ENCODE data around the gene WLS. TPM values are rescaled to one million over a fixed set of nuclear protein-coding genes. Genes with fewer than 3 reads are reported as not detected.

Gene WLS
- total and polyA plus RNA-seq, 12 donors = 31.7 to 123 (median 101) TPM

DNA sequence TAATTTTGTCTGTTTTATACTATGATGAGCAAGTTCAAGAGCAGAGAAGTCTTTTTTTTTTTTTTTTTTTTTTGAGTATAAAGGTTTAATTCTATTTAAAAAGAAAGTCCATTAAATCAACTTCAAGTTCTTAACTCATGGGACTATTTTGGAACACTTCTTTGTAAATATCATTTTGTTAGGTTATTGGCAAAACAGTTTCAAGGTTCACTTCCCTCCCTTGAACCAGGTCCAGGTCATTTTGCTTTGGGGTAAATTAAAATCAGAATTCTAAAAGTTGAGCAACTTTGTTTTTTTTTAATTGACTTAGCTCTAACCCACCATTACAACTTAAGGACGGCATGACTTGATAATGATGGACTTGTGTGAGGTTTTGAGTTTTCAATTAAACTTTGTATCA is 72.3 kb downstream of the WLS start:
- no peaks in the 10 kb centered on the region for H3K4me1 ChIP-seq
- no peak overlapping the region for H3K27ac ChIP-seq
- intact Hi-C loops (cut with DNase I) = no loop called here
- TF ChIP-seq, protein P1, sequence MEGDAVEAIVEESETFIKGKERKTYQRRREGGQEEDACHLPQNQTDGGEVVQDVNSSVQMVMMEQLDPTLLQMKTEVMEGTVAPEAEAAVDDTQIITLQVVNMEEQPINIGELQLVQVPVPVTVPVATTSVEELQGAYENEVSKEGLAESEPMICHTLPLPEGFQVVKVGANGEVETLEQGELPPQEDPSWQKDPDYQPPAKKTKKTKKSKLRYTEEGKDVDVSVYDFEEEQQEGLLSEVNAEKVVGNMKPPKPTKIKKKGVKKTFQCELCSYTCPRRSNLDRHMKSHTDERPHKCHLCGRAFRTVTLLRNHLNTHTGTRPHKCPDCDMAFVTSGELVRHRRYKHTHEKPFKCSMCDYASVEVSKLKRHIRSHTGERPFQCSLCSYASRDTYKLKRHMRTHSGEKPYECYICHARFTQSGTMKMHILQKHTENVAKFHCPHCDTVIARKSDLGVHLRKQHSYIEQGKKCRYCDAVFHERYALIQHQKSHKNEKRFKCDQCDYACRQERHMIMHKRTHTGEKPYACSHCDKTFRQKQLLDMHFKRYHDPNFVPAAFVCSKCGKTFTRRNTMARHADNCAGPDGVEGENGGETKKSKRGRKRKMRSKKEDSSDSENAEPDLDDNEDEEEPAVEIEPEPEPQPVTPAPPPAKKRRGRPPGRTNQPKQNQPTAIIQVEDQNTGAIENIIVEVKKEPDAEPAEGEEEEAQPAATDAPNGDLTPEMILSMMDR (IDR thresholded peaks at IDR 0.05) = no peak
- no peak for DNase-seq
- H3K36me3 ChIP-seq = peaks cover 0 to 53% (median 14%) of the 10 kb centered on the region in 9 donors
- H3K9me3 ChIP-seq = no peaks in the 10 kb centered on the region
- 86% methylated on average over 1 of the region's 1 CpG for WGBS, 2 donors
- ATAC-seq = no peak
- no peaks in the 10 kb centered on the region for H3K27me3 ChIP-seq
- H3K4me3 ChIP-seq = no peak overlapping the region

DNA sequence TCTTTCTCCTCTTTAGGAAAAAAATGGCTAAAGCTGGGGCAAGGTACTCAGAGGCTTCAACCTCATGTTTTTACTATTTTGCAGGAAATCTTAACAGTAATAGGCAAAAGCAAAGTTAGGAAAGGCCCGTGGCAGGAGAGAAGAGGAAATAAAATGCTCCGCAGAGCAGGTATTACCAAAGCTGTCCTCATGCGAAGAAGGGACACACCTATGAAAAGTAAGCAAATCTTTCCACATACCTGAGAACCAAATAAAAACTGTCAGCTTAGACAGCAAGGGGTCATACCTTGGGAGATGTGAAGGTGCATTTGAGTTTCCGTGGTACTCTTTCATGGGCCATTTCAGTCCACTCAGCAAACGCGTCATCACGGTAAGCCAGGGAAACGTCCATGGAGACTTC is 73.5 kb downstream of the WLS start:
- H3K27ac ChIP-seq = no peak overlapping the region
- intact Hi-C loops (cut with DNase I) = loop anchor here in 1 of 10 donors (10.0 kb wide), 1 partner anchor 76 kb away; the partner anchor contains the start of gene WLS
- peaks cover 0 to 63% (median 14%) of the 10 kb centered on the region in 9 donors for H3K36me3 ChIP-seq
- H3K9me3 ChIP-seq = no peaks in the 10 kb centered on the region
- no peak overlapping the region for H3K4me3 ChIP-seq
- ATAC-seq (no peak), DNase-seq (no peak)
- WGBS, 2 donors = 82 to 87% methylated on average over 8 of the region's 8 CpGs
- H3K4me1 ChIP-seq = no peaks in the 10 kb centered on the region
- TF ChIP-seq, protein P1 (IDR thresholded peaks at IDR 0.05) = no peak
- H3K27me3 ChIP-seq = no peaks in the 10 kb centered on the region

DNA sequence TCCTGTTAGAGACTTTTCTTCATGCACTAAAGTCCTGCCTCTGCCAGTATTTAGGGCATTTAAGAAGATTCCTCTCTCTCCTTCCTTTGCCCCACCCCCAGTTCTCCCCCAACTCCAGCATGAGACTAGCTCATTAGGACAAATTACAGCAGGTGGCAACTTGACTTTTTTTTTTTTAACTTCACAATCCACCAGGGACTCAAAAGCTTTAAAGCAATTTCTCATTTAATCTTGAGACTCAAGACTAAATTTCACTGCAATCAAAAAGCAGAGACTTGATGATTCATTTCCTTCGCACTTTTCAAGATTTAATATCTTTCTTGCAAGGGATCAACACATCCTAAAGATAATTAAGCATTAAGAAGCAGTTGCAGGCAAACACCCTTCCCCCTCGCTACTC is 74.9 kb downstream of the WLS start:
- Histone ChIP-seq H3K4me3 (no peak overlapping the region), H3K36me3 (peaks cover 0 to 74% (median 23%) of the 10 kb centered on the region in 9 donors), H3K27ac (no peak overlapping the region), H3K9me3 (no peaks in the 10 kb centered on the region), H3K4me1 (no peaks in the 10 kb centered on the region), H3K27me3 (no peaks in the 10 kb centered on the region)
- ATAC-seq (no peak), DNase-seq (no peak)
- TF ChIP-seq, protein P1 (IDR thresholded peaks at IDR 0.05) = no peak
- intact Hi-C loops (cut with DNase I) = loop anchor here in 1 of 10 donors (10.0 kb wide), 1 partner anchor 77 kb away; the partner anchor contains the start of gene WLS
- 95 to 97% methylated on average over 2 of the region's 2 CpGs for WGBS, 2 donors

DNA sequence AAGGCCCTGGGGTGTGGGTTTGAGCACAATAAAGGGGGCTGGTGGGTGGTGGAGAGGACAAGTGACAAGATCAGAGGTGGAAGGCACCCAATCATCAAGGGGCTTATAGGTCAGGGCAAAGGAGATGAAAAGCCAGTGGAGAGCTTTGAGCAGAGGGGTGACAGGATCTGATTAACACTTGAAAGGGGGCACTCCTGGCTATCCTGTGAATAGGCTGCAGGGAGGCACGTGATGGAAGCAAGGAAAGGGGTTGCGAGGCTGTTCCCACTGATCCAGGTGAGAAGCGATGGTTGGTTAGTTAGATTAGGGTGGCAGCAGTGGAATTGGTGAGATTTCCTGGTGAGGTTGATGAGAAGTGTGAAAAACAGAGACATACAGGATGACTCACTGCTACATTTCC is 80.6 kb downstream of the WLS start:
- Histone ChIP-seq H3K36me3 (peaks cover 0 to 99% (median 24%) of the 10 kb centered on the region in 9 donors), H3K27ac (no peak overlapping the region), H3K4me1 (peaks cover 0 to 30% (median 13%) of the 10 kb centered on the region in 9 donors), H3K9me3 (no peaks in the 10 kb centered on the region), H3K27me3 (no peaks in the 10 kb centered on the region), H3K4me3 (no peak overlapping the region)
- TF ChIP-seq, protein P1 (IDR thresholded peaks at IDR 0.05) = no peak
- DNase-seq = no peak
- 86 to 90% methylated on average over 3 of the region's 3 CpGs for WGBS, 2 donors
- intact Hi-C loops (cut with DNase I) = loop anchor here in 1 of 10 donors (10.0 kb wide), 1 partner anchor 83 kb away; the partner anchor contains the start of gene WLS
- ATAC-seq = no peak
